HepG2 (cell line): Measurements from ENCODE around the gene CELSR2. TPM values are rescaled to one million over a fixed set of nuclear protein-coding genes. Genes with fewer than 3 reads are reported as not detected.

Experiments used
- BCL6 ChIP-seq: IDR thresholded peaks from 2 replicates; pipeline ENCODE4 v1.6.1; 2016; ENCODE audit warnings: missing genetic modification reagents, missing compliant biosample characterization
- BCLAF1 ChIP-seq: fragments of 450-650 bp; IDR thresholded peaks from 2 replicates; pipeline ENCODE4 v1.6.1; 2017; ENCODE audit warnings: mild to moderate bottlenecking
- CCAR2 ChIP-seq: fragments of 200-400 bp; formaldehyde crosslinking; optimal IDR thresholded peaks from 2 replicates; pipeline ENCODE3; 2018; ENCODE audit warnings: low read depth, mild to moderate bottlenecking, low read length, moderate library complexity
- E2F1 ChIP-seq: sonication (generic); formaldehyde crosslinking; IDR thresholded peaks from 2 replicates; pipeline ENCODE4 v1.5.0; 2020; ENCODE audit warnings: missing genetic modification reagents
- E2F2 ChIP-seq: sonication (generic); formaldehyde crosslinking; IDR thresholded peaks from 2 replicates; pipeline ENCODE4 v1.4.0; 2020; ENCODE audit warnings: missing genetic modification reagents, borderline replicate concordance
- IKZF5 ChIP-seq: IDR thresholded peaks from 2 replicates; pipeline ENCODE4 v1.6.1; 2018; ENCODE audit warnings: missing genetic modification reagents, mild to moderate bottlenecking, missing compliant biosample characterization
- NPAS2 ChIP-seq: sonication (generic); formaldehyde crosslinking; IDR thresholded peaks from 2 replicates; pipeline ENCODE4 v1.8.0; 2022; ENCODE audit warnings: mild to moderate bottlenecking, missing genetic modification reagents, borderline replicate concordance
- SRF ChIP-seq: IDR thresholded peaks from 2 replicates; pipeline ENCODE4 v1.6.1; 2011; ENCODE audit warnings: mild to moderate bottlenecking, low read depth, low read length, moderate library complexity
- TBX2 ChIP-seq: sonication (generic); formaldehyde crosslinking; IDR thresholded peaks from 2 replicates; pipeline ENCODE4 v1.5.0; 2020; ENCODE audit warnings: missing genetic modification reagents, mild to moderate bottlenecking, borderline replicate concordance
- ZNF44 ChIP-seq: sonication (generic); formaldehyde crosslinking; IDR thresholded peaks from 2 replicates; pipeline ENCODE4 v1.5.1; 2020; ENCODE audit warnings: mild to moderate bottlenecking, missing genetic modification reagents
- ZNF547 ChIP-seq: sonication (generic); formaldehyde crosslinking; IDR thresholded peaks from 2 replicates; pipeline ENCODE4 v1.5.1; 2020; ENCODE audit warnings: mild to moderate bottlenecking, missing genetic modification reagents
- ZNF713 ChIP-seq: sonication (generic); formaldehyde crosslinking; IDR thresholded peaks from 2 replicates; pipeline ENCODE4 v1.4.0; 2020; ENCODE audit warnings: mild to moderate bottlenecking, missing genetic modification reagents
- polyA plus RNA-seq, 8 experiments: library from polyadenylated mRNA; depleted of rRNA in 3 of 8; stranded (reverse) in 7 of 8; unstranded in 1 of 8; fragments of >200 nt; fragmentation: Illumina TruSeq in 4 of 8; extraction: Trizol in 4 of 8; gene quantifications; 2 replicates each; pipeline versions ENCODE4 v1.2.1 to v1.2.3, GENCODE V29; 2011 to 2016; ENCODE audit warnings: low read depth in 4 of 8, missing spikeins in 1 of 8, mixed read lengths in 1 of 8; ENCODE audit not compliant: insufficient read depth in 1 of 8
- total RNA-seq, 5 experiments: library from RNA; depleted of rRNA; stranded (reverse); fragments of >200 nt; fragmentation: Illumina TruSeq; extraction: Trizol; gene quantifications; 2 replicates each; pipeline ENCODE4 v1.2.3, GENCODE V29; 2016; ENCODE audit warnings: low read depth in 1 of 5
- TF ChIP-seq, protein P1 (sequence below): fragments of 450-650 bp; IDR thresholded peaks from 2 replicates; pipeline ENCODE4 v1.6.1; 2016
- TF ChIP-seq, protein P2 (sequence below): sonication (generic); formaldehyde crosslinking; IDR thresholded peaks from 2 replicates; pipeline ENCODE4 v1.9.0; 2021; ENCODE audit warnings: missing genetic modification reagents, mild to moderate bottlenecking, borderline replicate concordance
- TF ChIP-seq, protein P3 (sequence below): sonication (generic); formaldehyde crosslinking; IDR thresholded peaks from 2 replicates; pipeline ENCODE4 v1.5.1; 2020; ENCODE audit warnings: missing genetic modification reagents, mild to moderate bottlenecking, borderline replicate concordance

The CELSR2 gene
- total and polyA plus RNA-seq, 2 of the 13 experiments (the other 11 are each of a cell fraction or from before 2014, with no cell fraction given): 4.0 to 6.6 TPM

DNA sequence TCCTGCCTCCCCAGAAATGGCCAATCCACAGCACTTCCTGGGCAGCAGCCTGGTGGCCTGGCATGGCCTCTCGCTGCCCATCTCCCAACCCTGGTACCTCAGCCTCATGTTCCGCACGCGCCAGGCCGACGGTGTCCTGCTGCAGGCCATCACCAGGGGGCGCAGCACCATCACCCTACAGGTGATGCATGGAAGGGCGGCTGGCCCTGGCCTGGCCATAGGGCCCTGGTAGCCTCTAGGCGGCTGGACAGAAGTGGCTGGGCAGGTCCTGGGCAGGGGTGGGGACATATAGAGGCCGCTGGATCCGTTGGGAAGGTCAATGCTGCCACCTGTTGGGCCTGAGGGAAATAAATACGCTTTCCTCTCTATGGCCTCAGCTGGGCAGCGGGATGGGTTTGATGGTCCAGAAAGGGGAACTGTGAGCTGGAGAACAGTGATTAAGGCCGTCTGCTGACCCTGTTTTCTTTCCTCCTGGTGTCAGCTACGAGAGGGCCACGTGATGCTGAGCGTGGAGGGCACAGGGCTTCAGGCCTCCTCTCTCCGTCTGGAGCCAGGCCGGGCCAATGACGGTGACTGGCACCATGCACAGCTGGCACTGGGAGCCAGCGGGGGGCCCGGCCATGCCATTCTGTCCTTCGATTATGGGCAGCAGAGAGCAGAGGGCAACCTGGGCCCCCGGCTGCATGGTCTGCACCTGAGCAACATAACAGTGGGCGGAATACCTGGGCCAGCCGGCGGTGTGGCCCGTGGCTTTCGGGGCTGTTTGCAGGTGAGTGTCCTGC is 14.4 kb downstream of the CELSR2 start (continued):
- TF ChIP-seq, protein P1, sequence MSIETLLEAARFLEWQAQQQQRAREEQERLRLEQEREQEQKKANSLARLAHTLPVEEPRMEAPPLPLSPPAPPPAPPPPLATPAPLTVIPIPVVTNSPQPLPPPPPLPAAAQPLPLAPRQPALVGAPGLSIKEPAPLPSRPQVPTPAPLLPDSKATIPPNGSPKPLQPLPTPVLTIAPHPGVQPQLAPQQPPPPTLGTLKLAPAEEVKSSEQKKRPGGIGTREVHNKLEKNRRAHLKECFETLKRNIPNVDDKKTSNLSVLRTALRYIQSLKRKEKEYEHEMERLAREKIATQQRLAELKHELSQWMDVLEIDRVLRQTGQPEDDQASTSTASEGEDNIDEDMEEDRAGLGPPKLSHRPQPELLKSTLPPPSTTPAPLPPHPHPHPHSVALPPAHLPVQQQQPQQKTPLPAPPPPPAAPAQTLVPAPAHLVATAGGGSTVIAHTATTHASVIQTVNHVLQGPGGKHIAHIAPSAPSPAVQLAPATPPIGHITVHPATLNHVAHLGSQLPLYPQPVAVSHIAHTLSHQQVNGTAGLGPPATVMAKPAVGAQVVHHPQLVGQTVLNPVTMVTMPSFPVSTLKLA: no peak
- TF ChIP-seq BCL6 (CRISPR knock-in tag): peak; percentile 59; the same call in 1 of the 2 replicates
- 0 out of 2 replicates have a peak, but pooled peaks have one; percentile 53 for TF ChIP-seq ZNF44 (CRISPR knock-in tag)
- TF ChIP-seq ZNF713 (CRISPR knock-in tag): no peak
- TF ChIP-seq, protein P2, sequence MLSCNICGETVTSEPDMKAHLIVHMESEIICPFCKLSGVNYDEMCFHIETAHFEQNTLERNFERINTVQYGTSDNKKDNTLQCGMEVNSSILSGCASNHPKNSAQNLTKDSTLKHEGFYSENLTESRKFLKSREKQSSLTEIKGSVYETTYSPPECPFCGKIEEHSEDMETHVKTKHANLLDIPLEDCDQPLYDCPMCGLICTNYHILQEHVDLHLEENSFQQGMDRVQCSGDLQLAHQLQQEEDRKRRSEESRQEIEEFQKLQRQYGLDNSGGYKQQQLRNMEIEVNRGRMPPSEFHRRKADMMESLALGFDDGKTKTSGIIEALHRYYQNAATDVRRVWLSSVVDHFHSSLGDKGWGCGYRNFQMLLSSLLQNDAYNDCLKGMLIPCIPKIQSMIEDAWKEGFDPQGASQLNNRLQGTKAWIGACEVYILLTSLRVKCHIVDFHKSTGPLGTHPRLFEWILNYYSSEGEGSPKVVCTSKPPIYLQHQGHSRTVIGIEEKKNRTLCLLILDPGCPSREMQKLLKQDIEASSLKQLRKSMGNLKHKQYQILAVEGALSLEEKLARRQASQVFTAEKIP: no peak
- TF ChIP-seq NPAS2: no peak
- TF ChIP-seq BCLAF1: no peak
- TF ChIP-seq E2F2: no peak
- TF ChIP-seq CCAR2: no peak
- no peak for TF ChIP-seq E2F1 (CRISPR knock-in tag)
- no peak for TF ChIP-seq SRF
- peak; percentile 81 for TF ChIP-seq ZNF547 (CRISPR knock-in tag)
- peak; percentile 94 for TF ChIP-seq IKZF5
- TF ChIP-seq, protein P3, sequence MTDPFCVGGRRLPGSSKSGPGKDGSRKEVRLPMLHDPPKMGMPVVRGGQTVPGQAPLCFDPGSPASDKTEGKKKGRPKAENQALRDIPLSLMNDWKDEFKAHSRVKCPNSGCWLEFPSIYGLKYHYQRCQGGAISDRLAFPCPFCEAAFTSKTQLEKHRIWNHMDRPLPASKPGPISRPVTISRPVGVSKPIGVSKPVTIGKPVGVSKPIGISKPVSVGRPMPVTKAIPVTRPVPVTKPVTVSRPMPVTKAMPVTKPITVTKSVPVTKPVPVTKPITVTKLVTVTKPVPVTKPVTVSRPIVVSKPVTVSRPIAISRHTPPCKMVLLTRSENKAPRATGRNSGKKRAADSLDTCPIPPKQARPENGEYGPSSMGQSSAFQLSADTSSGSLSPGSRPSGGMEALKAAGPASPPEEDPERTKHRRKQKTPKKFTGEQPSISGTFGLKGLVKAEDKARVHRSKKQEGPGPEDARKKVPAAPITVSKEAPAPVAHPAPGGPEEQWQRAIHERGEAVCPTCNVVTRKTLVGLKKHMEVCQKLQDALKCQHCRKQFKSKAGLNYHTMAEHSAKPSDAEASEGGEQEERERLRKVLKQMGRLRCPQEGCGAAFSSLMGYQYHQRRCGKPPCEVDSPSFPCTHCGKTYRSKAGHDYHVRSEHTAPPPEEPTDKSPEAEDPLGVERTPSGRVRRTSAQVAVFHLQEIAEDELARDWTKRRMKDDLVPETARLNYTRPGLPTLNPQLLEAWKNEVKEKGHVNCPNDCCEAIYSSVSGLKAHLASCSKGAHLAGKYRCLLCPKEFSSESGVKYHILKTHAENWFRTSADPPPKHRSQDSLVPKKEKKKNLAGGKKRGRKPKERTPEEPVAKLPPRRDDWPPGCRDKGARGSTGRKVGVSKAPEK (CRISPR knock-in tag): no peak
- TF ChIP-seq TBX2 (CRISPR knock-in tag): peak; percentile 69
